T-helper 2 cell treated with Interferon-gamma antibody and Interleukin-4, amounts not matched to agents 5 μg/mL and 100 μg/mL, for 36 hours (primary cell): ENCODE data around the gene TMEM207.
A peak's percentile ranks its signal among the peaks of the same experiment; 100 is the strongest.

Experiments
- DNase-seq: peaks from one replicate; pipeline ENCODE4 v3.0.0; 2021; ENCODE audit warnings: low spot score
- H3K27ac Mint-ChIP-seq: one replicate; pipeline ENCODE4 v1.8.0; 2021; ENCODE audit warnings: mild to moderate bottlenecking, mixed read lengths
- H3K27me3 Mint-ChIP-seq: one replicate; pipeline ENCODE4 v1.8.0; 2021; ENCODE audit warnings: low read depth, mixed read lengths
- H3K36me3 Mint-ChIP-seq: one replicate; pipeline ENCODE4 v1.8.0; 2021; ENCODE audit warnings: low read depth, mixed read lengths
- H3K4me1 Mint-ChIP-seq: one replicate; pipeline ENCODE4 v1.8.0; 2021; ENCODE audit warnings: low read depth, mixed read lengths
- H3K4me3 Mint-ChIP-seq: one replicate; pipeline ENCODE4 v1.8.0; 2022; ENCODE audit warnings: mild to moderate bottlenecking, moderate library complexity, mixed read lengths
- H3K9me3 Mint-ChIP-seq: one replicate; pipeline ENCODE4 v1.8.0; 2021; ENCODE audit warnings: mixed read lengths

TMEM207 gene

DNA sequence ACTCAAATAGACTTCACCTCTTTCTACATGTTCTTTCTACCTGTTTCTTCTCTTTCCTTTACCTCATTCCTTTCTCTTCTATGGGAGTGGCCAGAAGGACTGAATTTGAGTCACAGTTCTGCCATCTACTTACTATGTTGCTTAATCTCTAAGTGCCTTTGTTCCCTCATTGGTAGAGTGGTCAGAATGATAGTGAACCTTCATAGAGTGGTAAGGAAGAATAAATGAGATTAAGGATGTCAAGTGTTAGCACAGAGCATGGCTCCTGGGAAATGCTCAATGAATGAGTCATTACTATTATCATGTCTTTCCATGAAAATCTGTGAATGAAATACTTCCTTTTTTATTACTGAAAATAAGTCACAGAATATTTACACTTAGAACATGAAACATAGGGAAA is 17.5 kb downstream of the TMEM207 start:
- Mint-ChIP-seq H3K4me3 (no peak overlapping the region), H3K9me3 (no peaks in the 10 kb centered on the region), H3K36me3 (no peaks in the 10 kb centered on the region), H3K27ac (no peak overlapping the region), H3K4me1 (peaks cover 3% of the 10 kb centered on the region), H3K27me3 (peaks cover 27% of the 10 kb centered on the region)
- DNase-seq: no peak

DNA sequence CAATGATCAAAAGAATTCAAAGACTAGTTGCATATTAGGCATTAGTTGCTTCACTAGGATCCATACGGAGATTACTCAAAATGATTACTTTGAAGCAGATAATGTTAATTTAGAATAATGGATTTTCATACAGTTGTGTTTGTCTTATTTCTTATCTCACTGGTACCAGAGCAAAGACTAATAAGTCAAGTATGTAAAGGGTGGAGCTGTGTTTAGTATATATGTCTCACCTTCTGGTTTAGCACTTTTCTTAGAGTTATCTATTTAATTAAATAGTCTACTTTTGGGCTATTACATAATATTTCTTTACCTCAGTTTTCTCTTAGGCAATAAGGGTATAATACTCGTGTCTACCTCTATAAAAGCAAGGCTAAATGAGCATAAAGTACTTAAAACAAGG is 18.8 kb downstream of the TMEM207 start:
- no peak overlapping the region for H3K4me3 Mint-ChIP-seq
- no peaks in the 10 kb centered on the region for H3K9me3 Mint-ChIP-seq
- DNase-seq: no peak
- no peaks in the 10 kb centered on the region for H3K4me1 Mint-ChIP-seq
- H3K36me3 Mint-ChIP-seq: no peaks in the 10 kb centered on the region
- H3K27me3 Mint-ChIP-seq: peaks cover 22% of the 10 kb centered on the region
- no peak overlapping the region for H3K27ac Mint-ChIP-seq

DNA sequence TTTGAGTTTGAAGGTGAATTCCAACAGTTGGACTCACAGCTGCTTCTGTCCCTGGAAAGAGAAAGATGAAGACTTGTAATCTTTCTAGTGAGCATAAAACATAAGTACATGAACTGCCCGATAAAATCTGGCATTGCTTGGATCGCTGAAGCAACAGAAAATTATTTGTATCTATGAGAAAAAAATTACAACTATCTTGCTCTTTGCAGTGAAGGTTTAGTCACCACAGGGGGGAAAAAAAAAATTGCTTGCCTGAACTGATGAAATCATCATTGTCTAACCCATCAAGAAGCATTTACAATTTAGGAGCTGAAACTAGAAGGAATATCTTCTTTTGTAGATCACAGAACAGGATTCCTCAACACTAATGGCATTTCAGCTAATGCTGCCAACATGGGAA is 20.0 kb downstream of the TMEM207 start:
- no peaks in the 10 kb centered on the region for H3K9me3 Mint-ChIP-seq

DNA sequence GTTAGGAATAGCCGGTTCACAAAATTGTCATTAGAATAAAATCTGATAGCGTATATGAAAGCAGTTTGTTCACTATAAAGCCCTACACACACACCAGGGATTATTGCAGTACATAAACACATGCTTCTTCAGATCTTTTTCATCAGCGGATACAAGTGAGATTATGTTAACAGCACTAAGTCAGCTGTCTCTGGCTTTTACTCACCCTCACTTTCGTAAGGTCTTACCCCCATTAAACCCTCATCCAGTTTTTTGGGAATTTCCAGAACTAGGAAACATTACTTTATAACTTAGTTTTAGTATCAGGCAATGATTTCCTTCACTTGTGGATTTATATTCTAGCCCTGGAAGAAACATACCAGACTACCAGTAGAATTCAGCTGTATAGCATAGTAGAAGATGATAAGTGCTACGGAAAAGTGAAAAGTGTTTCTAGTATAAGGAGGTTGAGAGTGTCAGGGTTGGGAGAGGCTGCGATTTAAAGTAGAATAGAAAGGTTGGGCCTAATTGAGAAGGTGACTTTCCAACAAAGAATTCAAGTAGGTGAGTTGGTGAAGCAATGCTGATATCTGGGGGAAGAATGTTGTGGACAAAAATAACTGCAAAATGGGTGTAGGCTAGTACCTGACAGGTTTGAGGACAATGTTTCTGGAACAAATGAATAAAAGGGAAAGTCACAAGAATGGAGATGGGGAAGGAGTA is 22.7 kb downstream of the TMEM207 start:
- no peaks in the 10 kb centered on the region for H3K36me3 Mint-ChIP-seq
- no peak overlapping the region for H3K27ac Mint-ChIP-seq
- peaks cover 15% of the 10 kb centered on the region for H3K27me3 Mint-ChIP-seq
- H3K9me3 Mint-ChIP-seq: no peaks in the 10 kb centered on the region
- no peak for DNase-seq
- peaks cover 5% of the 10 kb centered on the region for H3K4me1 Mint-ChIP-seq
- no peak overlapping the region for H3K4me3 Mint-ChIP-seq

More for the DNA sequence above, 20.0 kb downstream of the TMEM207 start:
- no peak for DNase-seq
- Mint-ChIP-seq H3K4me1 (peaks cover 3% of the 10 kb centered on the region), H3K4me3 (no peak overlapping the region), H3K27me3 (peaks cover 22% of the 10 kb centered on the region), H3K27ac (no peak overlapping the region), H3K36me3 (no peaks in the 10 kb centered on the region)

DNA sequence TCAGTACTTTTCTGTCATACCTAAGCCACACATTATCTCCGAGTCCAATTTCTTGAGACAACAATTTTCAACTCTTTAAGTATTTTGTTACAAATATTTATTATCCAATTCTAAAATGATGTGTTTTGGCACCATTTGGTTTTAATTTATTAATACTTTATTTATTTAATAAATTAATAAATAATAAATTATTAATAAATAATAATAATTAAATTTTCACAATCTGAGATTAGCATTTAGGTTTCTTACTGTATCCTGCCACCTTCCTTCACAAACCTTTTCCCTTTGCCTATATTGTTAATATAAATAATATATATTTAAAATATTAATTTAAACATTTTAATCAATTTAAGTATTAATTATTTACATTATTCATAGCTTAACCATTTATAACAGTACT is 23.9 kb downstream of the TMEM207 start:
- H3K4me1 Mint-ChIP-seq: peaks cover 5% of the 10 kb centered on the region
- H3K27ac Mint-ChIP-seq: no peak overlapping the region
- H3K27me3 Mint-ChIP-seq: peaks cover 11% of the 10 kb centered on the region
- no peak for DNase-seq
- H3K9me3 Mint-ChIP-seq: no peaks in the 10 kb centered on the region
- H3K36me3 Mint-ChIP-seq: no peaks in the 10 kb centered on the region
- no peak overlapping the region for H3K4me3 Mint-ChIP-seq

DNA sequence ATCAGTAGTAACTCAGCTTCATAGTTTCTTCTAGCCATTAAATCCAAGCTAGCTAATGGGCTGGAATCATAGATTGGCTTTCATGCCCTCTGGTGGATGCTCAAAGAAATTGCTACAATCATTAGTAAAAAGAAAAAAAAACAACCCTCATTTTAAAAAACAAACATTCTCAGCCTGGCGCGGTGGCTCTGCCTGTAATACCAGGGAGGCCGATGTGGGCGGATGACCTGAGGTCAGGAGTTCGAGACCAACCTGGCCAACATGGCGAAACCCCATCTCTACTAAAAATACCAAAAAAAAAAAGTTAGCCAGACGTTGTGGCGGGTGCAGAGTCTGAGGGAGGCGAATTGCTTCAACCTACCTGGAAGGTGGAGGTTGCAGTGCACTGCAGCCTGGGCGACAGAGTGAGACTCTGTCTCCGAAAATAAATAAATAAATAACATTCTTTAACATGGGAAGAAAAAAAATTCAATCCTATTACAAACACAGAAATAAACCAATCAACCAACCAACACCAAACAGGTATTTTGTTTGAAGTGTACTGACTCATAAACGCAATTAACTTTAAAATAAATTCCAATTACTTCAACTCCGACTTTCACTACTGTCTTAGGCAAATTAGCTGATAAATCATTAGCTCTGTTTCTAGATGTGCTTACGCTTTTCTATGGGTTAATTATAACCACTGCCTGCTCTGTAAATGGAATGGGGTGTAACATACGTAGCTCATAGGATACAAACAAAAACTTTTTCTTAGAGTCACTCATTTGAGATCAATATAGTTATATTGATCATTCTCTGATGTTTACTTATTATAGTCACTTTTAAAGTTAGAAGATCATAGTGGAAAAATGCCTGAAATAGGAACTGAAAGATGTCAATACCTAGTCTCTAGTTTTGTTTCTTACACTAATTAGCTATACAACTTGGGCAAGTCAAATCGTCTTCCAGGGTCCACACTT is 24.9 kb downstream of the TMEM207 start:
- no peak overlapping the region for H3K27ac Mint-ChIP-seq
- H3K9me3 Mint-ChIP-seq: no peaks in the 10 kb centered on the region
- H3K4me3 Mint-ChIP-seq: peak overlapping the region; percentile 48
- H3K27me3 Mint-ChIP-seq: peaks cover 13% of the 10 kb centered on the region
- H3K36me3 Mint-ChIP-seq: no peaks in the 10 kb centered on the region
- peaks cover 5% of the 10 kb centered on the region for H3K4me1 Mint-ChIP-seq
- DNase-seq: peak; percentile 40

DNA sequence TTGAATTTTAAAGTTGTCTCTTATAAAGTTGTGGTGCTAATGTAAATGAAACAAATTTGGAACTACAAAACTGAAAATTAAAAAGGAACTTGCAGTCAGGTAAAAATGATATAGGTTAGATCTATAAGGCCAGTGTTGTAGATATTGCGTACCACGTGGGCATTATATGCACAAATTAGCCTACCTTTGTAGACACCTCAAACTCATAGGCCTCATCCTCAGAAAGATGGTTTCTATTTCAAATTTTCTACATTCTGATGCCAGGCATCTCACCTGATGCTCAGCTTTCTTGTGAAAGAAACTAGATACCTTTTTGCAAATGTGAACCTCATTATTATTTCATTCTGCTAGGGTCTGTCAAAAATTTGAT is 25.6 kb downstream of the TMEM207 start:
- no peaks in the 10 kb centered on the region for H3K36me3 Mint-ChIP-seq

DNA sequence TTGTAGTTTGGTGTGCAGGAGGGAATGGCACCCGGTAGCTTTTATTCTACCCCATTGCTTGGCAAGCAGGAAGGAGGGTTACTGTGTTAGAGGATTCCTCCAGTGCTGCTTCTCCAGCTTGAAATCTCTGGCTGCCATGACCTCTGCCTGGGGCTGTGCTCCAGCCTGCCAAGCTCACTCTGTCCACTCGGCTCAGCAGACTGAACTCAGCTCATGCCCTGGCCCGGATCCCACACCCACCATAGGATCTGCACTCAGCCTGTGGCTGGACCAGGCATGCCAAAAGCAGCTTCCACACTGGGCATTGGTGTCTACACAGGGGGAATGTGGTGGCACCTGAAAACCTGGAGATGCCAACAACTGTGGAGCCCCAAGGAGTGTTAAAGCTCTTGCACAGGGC is 35.4 kb downstream of the TMEM207 start:
- H3K27me3 Mint-ChIP-seq: peaks cover 5% of the 10 kb centered on the region
- no peak overlapping the region for H3K27ac Mint-ChIP-seq
- H3K4me3 Mint-ChIP-seq: no peak overlapping the region
- H3K4me1 Mint-ChIP-seq: no peaks in the 10 kb centered on the region
- peaks cover 11% of the 10 kb centered on the region for H3K9me3 Mint-ChIP-seq
- no peak for DNase-seq
- no peaks in the 10 kb centered on the region for H3K36me3 Mint-ChIP-seq

More for the DNA sequence above, 25.6 kb downstream of the TMEM207 start:
- Mint-ChIP-seq H3K4me1 (peaks cover 5% of the 10 kb centered on the region), H3K9me3 (no peaks in the 10 kb centered on the region), H3K27ac (no peak overlapping the region), H3K27me3 (peaks cover 8% of the 10 kb centered on the region), H3K4me3 (no peak overlapping the region)
- no peak for DNase-seq

DNA sequence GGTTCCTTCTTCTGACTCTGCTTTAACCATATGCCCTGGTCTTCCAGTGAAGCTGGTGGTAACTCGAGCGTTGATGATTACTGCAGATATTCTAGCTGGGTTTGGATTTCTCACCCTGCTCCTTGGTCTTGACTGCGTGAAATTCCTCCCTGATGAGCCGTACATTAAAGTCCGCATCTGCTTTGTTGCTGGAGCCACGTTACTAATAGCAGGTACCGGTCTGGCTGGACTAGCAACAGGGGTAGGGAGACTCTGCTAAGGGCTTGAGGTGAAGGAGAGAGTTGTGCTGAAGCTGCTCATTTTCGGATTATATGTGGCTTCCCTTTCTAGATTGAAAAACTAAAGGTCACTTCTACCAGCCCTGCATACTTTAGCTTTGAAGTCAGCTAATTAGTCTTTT is 45.0 kb downstream of the TMEM207 start:
- no peak overlapping the region for H3K4me3 Mint-ChIP-seq
- H3K4me1 Mint-ChIP-seq: no peaks in the 10 kb centered on the region
- no peaks in the 10 kb centered on the region for H3K36me3 Mint-ChIP-seq
- H3K27ac Mint-ChIP-seq: no peak overlapping the region
- no peaks in the 10 kb centered on the region for H3K9me3 Mint-ChIP-seq
- DNase-seq: no peak
- peaks cover 2% of the 10 kb centered on the region for H3K27me3 Mint-ChIP-seq

DNA sequence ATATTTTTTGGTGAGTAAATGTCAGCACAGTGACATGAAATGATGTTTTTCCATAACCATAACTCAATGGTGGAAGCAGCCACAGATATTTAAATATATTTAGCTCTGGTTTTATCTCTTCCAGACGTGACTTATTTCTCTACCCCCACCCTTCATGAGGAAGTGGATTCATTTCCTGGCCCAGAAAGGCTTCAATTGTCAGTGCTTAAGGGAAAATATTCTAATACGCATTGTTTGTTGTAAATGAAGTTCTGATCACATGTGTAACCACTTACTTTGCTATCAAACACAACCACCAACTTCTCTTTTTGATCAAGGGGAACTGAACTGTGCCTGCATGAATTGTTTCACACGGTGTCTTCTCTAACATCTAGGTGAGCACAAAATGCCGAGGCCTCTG is 47.7 kb downstream of the TMEM207 start:
- H3K27me3 Mint-ChIP-seq: peaks cover 2% of the 10 kb centered on the region
- H3K4me3 Mint-ChIP-seq: no peak overlapping the region
- no peaks in the 10 kb centered on the region for H3K36me3 Mint-ChIP-seq

DNA sequence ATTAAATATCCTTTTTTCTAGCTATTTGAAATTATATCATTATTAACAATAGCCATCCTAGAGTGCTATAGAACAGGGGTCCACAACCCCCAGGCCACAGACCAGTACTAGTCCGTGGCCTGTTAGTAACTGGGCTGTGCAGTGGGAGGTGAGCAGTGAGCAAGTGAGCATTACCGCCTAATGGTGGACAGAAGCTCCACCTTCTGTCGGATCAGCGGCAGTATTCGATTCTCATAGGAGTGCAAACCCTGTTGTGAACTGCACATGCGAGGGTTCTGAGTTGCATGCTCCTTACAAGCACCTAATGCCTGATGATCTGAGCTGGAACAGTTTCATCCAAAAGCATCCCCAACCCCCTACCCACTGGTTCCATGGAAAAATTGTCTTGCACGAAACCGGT is 50.0 kb downstream of the TMEM207 start:
- H3K4me1 Mint-ChIP-seq: no peaks in the 10 kb centered on the region
- H3K9me3 Mint-ChIP-seq: no peaks in the 10 kb centered on the region
- DNase-seq: no peak
- H3K27me3 Mint-ChIP-seq: peaks cover 2% of the 10 kb centered on the region
- H3K36me3 Mint-ChIP-seq: no peaks in the 10 kb centered on the region
- no peak overlapping the region for H3K27ac Mint-ChIP-seq
- no peak overlapping the region for H3K4me3 Mint-ChIP-seq

More for the DNA sequence above, 47.7 kb downstream of the TMEM207 start:
- no peaks in the 10 kb centered on the region for H3K9me3 Mint-ChIP-seq
- no peak overlapping the region for H3K27ac Mint-ChIP-seq
- no peaks in the 10 kb centered on the region for H3K4me1 Mint-ChIP-seq
- DNase-seq: no peak

DNA sequence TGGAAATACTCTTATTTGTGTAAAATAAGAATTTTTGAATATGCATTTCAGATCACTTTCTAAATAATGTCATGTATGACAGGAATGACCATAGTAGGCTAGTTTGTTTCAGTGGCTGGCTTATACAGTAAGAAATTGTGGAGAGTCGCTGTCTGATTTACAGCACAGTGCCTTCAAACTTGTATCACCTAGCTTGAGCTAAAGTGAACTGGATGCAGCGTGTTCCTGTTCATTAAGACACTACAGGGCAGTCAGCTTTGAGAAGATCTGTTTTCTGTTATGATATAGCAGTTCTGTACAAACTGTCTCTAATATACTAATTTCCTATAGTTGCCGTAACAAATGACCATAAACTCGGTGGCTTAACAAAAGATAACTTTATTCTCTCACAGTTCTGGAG is 51.8 kb downstream of the TMEM207 start:
- Mint-ChIP-seq H3K9me3 (no peaks in the 10 kb centered on the region), H3K4me1 (no peaks in the 10 kb centered on the region), H3K27me3 (peaks cover 2% of the 10 kb centered on the region), H3K27ac (no peak overlapping the region), H3K36me3 (no peaks in the 10 kb centered on the region), H3K4me3 (no peak overlapping the region)
- DNase-seq: no peak

DNA sequence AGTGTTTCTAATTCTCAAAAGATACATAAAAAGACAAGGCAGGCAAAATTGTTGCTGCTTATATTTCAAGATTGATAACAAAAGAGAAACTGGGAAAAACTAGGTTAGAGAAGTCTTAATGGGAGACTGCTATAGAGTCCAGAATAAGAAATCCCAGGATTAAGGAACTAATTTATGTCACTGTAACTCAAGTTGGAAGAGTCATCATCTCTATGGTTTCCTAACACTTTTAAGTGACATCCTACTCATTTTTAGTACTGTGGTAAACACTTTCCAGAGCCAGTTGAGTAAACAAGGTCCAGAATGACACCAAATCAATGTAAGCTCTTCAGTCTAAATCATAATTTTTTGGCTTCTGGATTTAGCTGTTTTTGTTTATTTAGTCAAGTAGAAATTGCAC is 53.7 kb downstream of the TMEM207 start:
- H3K9me3 Mint-ChIP-seq: no peaks in the 10 kb centered on the region
- no peaks in the 10 kb centered on the region for H3K4me1 Mint-ChIP-seq
- H3K36me3 Mint-ChIP-seq: no peaks in the 10 kb centered on the region
- no peak overlapping the region for H3K4me3 Mint-ChIP-seq
- H3K27ac Mint-ChIP-seq: no peak overlapping the region
- no peak for DNase-seq
- H3K27me3 Mint-ChIP-seq: peaks cover 7% of the 10 kb centered on the region

DNA sequence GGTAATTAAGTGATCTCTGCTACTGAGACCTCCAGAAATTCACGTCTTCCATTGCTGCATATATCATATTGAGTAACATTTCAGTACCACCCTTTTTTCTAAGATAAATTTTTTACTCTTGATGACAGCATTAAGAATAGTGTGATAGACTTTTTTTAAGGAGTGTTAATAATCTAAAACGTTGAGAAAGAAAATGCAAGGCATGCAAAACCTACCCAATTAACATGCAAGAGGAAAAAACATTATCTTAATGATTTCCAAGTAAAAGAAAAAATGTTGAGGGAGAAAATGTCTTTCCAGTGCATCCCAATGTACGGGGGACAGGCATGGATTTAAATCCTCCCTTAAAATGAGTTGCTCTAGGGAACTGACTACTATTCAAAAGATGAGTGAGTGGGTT is 61.0 kb downstream of the TMEM207 start:
- no peaks in the 10 kb centered on the region for H3K4me1 Mint-ChIP-seq
- H3K27me3 Mint-ChIP-seq: peaks cover 12% of the 10 kb centered on the region
- no peak overlapping the region for H3K27ac Mint-ChIP-seq
- H3K36me3 Mint-ChIP-seq: no peaks in the 10 kb centered on the region
- no peaks in the 10 kb centered on the region for H3K9me3 Mint-ChIP-seq
- H3K4me3 Mint-ChIP-seq: no peak overlapping the region
- DNase-seq: no peak
